DMS53 treated with DMSO at 0.1 percent for 48 hours (cell line): Measurements from ENCODE around the gene JMJD8.

Experiments
- DNase-seq: peaks from one replicate; lab custom pipeline; 2025; ENCODE audit not compliant: unreplicated experiment; lab: John Stamatoyannopoulos, UW

The JMJD8 gene

DNA sequence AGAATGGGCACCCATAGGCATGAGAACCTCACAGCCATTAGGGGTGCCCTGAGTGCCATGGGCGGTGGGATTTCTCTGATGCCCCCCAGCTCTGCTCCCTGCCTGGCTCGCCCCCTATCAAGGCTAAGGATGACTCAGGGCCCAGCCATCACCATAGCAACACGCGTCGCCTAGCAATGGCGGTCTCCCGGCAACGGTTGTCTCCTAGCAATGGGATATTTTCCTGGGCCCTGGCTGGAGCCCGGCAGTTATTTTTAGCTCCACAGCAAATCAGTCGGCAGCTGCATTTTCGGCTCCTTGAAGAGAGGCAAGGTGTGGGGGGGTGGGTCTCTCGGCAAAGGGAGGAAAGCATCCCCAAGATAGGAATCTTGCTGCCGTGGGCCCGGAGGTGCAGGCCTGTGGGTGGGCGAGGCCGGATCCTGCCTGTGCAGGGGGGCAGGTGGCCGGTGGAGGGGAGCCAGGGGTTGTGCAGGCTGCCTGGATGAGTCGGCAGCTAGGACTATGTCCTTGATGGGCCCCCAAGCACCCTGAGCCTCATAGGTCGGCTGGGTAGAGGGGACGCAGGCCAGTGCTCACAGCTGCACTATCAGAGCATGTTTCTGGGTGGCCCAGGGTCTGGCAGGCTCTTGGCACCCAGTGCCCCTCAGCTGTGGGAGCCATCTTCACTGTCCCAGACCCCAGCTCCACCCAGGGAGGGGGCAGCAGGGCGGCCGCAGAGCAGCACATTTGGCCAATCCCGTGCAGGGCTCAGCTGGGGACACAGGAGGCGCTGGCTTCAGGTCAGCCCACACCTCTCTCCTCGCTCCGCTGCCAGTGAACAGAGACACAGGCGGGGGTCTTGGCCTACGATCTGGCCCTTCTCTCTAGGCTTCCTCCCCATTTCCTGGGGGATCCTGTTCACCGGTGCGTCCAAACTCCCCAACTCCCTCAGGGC lies 25.7 kb upstream of the JMJD8 start:
- peak; percentile 45 for DNase-seq

DNA sequence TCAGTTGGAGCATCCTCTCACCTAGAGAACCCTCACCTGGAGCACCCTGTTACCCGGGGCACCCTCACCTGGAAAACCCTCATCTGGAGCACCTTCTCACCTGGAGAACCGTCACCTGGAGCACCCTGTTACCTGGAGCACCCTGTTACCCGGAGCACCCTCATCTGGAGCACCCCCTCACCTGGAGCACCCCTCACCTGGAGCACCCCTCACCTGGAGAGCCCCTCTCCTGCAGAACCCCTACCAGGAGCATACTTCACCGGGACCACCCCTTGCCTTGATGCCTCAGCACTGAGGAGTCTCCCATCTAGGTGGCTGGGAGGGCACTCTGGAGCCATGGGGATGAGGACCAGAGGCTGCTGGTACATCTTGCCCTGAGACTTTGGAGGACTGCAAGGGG lies 24.8 kb upstream of the JMJD8 start:
- no peak for DNase-seq

DNA sequence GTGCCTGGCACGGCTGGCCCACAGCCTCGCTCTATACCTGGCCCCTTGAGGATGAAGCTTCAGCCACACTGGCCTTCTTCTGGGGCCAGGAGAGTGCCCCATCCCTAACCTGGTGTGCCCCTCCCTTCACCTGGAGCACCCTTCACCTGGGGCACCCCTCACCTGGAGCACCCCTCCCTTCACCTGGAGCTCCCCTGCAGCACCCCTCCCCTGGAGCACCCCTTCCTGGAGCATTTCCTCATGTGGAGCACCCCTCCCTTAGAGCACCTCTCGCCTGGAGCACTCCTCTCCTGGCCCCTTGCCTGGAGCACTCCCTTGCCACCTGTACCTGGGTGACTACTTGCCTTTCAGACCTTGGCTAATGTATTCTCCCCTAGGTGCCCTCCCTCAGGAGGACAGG lies 23.9 kb upstream of the JMJD8 start:
- DNase-seq, result no peak

DNA sequence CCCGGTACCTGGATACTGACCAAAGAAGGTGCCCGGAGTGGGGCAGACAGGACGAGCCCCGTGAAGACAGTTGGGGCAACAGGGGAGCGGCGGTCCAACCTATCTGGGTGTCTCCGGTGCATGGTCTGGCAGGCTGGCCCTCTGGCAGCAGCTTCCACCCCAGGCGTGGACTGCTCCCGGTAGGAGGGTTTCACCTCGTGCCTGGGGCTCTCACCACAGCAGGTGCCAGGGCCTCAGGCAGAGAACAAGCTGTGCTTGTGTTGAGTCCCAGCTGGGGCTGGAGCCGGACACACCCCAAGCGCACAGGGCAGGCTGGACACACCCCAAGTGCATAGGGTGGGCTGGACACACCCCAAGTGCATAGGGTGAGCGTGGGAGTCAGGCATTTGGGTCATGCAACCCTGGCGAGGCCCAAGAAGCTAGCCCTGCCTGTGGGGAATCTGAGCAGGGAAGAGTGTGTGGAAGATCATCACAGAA lies 23.0 kb upstream of the JMJD8 start:
- DNase-seq, result no peak

DNA sequence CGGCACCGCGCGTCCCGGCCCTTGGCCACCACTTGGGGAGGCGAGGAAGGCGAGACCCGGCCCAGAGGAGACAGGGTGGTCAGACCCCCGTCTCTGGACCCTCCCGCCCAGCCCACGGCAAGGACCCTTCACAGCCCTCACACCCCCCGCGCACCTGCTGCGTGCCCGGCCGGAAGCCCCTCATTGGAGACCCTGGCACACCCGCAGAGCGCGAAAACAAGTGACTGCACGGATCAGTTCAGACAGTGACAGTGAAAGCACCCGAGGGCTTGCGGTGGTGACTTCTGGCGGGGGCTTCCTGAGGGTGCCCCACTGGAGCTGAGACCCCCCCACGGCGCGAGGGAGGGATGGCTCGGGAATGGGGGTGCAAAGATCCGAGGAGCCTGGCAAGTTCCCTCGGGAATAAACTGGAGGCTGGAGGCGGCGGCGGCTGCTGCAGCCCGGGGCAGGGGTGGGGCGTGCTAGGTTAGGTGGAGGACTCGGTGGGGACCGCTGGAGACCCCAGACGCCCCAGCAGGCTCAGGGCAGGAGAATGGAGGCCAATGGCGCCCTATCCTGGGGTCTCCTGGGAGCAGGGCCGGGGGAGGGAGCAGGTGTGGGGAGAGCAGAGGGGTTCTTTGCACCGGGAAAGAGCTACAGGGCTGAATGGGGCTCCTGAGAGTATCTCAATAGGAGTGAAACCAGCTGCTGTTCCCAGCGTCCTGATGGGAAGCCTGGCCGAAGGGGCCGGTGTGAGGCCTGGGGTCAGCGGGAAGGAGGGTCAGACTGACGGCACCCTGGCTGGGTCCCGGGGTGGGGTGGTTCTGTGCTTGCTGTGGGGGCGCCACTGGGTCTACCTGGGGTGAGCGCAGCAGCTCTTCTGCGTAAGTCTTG lies 22.3 kb upstream of the JMJD8 start:
- DNase-seq, result peak; percentile 18

DNA sequence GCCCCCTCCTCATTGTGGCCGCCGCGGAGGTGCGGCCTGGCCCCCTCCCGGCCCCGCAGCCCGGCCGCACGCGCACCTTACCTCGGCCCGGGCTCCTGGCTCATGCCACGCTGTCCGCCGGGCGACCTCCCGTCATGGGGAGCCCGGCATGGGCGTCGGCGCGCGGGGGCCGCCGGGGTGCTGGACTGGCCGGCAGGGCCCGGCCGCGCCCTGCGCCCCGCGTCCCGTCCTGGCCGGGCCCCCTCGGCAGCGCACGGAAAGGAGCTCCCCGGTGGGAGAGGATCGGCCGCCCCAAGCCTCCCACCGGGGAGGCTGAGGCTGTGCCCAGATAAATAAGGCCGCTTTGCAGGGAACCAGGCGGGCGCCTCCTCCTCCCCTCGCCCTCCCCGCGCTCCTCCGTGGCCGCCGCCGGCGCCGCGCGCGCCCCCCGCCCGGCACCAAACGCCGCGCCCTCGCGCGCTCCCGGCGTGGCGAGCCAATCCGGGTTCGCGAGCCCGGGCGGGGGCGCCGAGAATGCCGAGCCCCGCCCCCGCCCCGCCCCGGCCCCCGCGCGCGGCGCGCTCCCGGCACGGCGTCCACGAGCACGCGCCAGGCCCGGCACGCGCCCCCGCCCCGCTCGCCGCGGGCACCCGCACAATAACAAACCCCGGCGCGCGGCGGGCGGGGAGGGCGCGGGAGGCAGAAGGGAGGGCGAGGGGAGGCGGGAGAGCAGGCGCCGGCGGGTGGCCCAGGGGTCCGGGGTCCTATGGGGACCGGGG lies 21.5 kb upstream of the JMJD8 start, which contains the start of gene FBXL16:
Gene FBXL16, minus strand, starts transcription at position 371 of the 758 bp plus-strand sequence. CDS start 8,396 bp downstream, outside the sequence.
- DNase-seq, result no peak

DNA sequence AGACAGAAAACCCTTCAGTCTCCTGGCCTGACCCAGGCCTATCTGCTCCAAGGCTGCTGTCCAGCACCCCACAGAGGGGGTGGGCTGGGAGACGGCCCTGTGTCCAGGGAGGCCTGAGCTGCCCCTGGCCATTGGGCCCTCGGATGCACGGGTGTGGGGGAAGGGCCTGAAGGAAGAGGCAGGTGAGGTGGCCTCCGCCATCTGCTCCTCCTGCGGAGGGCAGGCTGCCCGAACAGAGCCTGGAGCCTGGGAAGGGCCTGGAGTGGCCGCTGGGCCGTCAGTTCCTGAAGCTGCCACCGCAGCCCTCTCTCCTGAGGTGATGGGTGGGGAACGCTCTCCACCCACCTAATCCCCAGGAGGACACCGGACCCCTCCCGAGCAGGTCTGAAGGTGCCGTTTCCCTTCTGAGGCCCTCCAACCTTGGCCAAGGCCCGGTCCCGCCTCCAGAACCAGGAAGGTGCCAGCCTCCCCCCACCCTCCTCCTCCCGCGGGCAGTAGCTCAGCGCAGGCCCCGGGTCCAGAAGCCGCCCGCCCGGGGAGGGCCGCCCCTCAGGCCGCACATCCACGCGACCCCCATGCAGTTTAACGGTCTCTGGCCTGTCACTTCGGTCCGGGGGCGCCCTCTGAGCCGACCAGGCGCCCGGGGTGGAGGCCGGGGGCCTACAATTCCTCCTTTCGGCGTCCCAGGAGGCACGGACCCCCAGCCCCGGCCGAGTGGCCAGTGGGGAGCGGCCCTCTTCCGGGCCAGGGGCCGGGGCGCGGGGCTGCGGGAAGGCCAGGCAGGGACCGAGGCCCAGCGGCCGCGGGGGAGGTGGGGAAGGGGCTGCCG lies 20.6 kb upstream of the JMJD8 start:
- no peak for DNase-seq

DNA sequence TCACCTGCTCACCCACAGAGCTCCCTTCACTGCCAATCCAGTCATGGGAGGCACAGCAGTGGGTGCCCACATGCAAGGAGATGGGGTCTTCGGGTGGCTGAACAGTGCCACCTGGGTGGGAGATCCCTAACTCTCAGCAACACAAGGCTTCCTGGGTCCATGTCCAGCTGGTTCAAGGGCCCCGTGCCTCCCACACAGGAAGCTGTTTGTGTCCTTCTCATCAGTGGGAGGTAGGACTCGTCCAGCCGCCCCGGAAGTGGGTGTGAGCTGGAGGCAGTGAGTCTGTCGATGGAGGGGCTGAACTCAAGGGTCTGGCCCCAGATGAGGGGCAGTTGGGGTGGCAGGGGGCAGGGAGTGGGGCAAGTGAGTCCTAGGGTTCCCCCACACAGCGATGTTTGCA lies 19.9 kb upstream of the JMJD8 start:
- no peak for DNase-seq

DNA sequence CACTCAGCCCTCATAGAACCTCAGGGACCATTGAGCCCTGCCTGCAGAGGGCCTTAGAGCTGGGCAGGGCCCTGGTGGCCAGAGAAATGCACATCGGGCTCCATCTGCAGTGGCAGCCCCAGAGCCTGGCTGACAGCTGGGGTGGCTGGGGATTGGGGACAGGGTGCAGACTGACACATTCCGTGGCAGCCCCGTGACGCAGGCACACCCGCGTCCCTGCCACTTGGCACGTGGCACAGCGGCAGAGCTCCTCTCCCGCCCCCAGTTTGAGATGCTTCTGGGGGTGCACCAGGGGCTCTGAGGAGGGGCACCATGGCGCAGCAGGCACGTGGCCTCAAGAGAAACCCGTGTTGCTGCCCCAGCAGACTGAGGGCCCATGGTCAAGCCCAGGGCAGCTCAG lies 19.3 kb upstream of the JMJD8 start:
- DNase-seq, result no peak

DNA sequence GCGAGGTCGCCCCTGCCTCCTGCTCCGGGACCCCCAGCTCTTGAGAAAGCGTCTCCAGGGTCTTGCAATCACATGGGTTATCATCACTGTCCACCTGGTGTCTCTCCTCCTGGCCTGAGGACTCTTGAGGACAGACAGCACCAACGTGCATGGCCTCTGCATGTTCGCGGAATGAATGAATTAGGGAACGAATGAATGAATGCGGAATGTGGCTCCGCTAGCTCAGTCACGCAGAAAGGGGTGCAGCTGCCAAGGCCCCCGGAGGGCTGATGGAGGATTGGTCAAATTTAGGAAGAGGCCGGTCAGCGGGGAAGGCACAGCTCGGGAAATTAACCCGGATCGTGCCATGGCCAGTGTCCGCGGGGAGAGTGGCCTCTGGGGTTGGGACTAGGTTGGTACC lies 18.2 kb upstream of the JMJD8 start:
- DNase-seq, result no peak

DNA sequence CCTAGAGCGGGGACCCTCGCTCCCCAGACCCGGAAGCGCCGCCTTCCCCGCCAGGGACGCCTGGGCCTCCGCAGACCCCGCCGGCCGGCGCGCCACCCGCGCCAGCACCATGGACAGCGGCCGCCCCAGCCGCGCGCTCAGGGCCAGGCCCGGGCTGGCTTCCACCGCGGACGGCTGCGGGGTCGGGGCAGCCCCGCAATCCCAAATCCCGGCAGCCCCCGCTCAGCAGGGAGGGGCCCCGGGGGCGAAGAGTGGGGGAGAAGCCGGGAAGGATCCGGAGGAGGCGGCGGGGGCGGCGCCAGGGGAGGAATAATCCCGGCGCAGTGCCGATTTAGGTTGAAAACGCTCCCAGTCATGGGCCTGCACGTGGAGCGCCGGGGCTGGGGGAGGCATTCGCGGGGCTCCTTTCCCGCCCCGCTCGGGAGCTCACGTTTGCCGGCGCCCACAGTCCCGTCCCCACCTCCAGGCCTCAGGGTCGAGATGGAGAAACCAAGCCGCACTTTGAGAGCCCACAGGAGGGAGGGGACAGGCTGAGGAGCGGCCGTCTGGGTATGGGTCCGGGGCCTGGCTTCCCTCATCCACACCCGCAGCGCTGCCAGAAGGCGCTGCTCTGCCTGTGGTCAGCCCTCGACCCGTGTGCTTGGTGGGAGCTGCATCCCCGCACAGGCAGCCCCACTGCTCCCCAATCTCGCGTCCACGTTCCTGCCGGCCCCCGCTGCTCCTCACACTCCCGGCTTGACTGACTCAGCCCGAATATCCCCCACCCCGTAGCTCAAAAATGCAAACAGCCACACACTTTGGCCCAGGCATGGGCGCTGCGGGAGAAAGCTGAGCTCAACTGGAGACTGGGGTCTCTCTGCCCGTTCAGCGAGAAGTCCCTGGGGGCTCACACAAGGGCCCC lies 16.8 kb upstream of the JMJD8 start:
- DNase-seq, result no peak

DNA sequence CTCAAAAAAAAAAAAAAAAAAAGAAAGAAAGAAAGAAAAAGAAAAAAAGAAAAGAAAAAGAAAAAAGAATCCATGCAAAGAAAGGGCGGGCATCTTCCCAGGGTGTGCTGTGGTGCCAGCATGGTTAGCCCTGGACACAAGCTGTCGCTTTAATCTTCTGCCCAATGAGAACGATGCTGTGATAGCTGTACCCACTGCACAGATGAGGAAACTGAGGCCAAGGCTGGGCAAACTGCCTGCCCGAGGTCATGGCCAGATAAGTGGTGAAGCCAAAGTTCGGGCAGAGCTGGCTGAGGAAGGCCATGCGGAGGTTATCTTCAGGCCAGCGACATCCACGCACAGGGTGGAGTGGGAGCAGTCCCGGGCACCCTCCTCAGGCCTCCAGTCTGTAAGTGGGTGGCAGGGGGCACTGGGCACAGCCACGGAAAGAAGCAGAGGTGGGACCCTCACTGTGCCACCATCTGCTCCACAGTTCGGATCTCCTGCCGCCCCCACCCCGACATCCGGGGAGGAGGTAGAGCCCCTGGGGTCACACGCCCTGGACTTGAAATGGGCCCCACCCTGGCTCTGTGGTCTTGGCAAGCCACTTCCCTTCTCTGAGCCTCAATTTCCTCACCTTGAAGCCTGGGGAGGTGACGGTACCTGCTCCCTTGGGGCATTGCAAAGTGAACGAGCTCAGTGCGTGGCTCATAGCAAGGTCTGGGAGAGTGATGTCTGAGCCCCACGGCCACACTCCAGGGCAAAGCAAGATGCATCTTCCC lies 15.0 kb upstream of the JMJD8 start:
- no peak for DNase-seq

DNA sequence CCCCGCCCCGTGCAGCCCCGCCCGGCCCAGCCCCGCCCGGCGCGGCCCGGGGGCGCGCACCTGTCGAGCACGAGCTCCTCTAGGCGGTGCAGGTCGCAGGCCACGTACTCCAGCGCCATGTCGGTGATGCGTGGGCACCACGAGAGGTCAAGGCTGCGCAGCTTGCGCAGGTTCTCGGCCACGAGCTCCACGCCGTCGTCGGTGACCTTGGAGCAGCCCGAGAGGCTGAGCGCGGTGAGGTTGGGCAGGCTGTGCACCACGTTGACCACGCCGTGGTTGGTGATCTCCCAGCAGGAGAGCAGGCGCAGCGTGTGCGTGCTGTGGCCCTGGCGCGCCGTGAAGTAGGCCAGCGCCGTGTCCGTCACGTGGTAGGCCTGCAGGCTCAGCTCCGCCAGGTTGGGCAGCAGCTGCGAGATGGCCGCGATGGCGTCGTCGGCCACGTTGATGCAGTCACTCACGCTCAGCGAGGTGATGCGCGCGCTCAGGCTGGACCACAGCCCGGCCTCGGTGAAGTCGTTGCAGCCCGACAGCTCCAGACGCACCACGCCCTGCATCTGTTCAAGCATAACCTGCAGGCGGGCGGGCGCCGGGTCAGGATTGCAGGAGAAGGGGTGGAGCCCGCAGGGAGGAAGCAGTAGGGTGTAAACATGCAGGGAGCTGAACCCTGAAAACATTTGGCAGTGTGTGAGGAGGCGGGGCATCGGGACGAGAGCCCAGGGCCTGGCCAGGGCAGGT lies 11.4 kb upstream of the JMJD8 start:
- DNase-seq, result peak; percentile 92

DNA sequence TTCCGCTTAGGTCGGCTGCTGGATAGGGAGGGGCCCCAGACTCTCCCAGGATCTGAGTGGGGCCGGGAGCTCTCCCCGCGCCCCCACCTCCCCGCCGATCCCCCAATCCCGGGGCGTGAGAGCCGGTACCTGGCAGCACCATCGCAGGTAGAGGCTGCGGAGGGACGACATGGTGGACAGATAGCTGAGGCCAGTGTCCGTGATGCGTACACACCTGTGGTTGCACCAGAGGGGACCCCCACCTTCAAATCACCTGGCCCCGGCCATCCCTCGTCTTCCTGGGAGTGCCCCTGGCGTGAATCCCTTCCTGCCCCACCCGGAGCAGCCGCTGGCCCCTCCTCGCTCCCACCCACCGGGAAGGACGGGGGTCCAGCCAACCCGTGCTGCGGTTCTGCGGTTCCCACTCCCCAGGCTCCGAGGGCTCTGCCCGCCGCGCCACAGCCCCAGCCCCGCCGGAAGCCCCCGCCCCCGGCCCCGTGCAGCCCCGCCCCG lies 10.8 kb upstream of the JMJD8 start:
- DNase-seq, result no peak

DNA sequence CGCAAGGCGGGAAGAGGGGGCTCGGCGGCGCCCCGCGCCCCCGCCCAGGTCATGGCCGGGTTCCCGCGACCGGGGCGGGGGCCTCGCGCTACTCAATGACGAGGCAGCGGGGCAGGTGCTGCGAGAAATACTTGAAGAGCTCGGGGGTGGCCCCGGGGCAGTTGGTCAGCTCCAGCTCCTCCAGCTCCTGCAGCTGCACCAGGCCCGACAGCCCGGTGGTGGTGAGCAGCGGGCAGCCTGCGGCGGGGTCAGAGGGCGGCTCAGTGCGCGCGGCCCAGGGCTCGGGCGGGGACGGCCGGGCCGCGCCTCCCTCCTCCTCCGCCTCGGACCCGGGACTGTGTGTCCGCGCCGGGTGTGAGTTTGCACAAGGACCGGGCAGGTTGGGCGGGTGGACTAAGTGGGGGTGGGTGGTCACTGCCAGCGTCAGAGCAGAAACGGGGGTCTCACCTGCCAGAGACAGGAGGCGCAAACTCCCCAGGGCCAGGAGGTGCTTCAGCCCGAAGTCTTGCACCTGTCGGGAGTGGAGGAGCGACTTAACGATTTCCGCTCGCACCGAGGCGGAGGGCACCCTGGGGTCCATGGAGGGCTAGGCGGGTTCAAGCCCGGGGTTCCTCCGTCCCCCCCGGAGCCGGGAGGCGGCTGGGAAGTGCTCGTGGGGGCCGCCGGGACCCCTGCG lies 10.2 kb upstream of the JMJD8 start:
- DNase-seq, result no peak

DNA sequence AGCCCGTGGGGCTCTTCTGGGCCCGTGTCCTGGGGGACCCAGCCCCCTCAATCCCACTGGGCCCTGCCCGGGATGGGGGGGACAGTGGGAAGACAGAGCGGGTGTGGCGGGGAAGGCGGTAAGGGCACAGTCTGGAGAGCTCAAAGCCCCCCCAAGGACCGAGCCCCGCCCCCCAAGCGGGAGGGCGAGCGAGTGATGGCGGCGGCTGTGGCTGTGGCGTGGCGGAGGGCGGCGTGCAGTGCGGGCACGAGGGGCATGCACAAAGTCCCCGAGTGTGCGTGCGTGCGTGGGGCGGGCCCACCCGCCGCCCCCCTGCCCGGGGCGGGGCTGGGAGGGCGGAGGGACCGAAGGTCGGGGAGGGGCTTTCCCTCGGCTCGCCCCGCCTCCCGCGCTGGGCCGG lies 9.6 kb upstream of the JMJD8 start:
- no peak for DNase-seq

DNA sequence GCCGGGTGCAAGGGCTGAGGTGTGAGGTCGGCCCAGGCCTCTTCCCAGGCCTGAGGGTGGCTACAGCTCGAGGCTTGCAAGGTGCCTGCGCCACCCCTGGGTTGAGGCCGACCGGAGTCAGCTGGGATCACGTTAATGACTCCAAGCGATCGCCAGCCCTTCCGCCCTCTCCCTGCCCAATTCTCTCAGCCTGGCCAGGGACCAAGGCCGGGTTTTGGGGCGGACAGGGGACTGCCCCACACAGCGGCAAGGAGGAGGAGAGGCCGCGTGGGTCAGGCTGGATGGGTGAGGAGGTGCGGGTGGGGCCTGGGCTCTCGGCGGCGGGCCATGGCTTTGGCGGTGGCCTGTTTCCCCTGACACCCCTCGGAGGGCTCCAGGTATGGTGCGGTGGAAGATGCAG lies 9.2 kb upstream of the JMJD8 start:
- DNase-seq, result no peak
